GM18519 (cell line): Measurements from ENCODE around the gene PDK4.

Experiments
- ATAC-seq: cut with Tn5 transposase; IDR thresholded peaks from one replicate; pipeline ENCODE4 v1.9.1; 2021; ENCODE audit warnings: mild to moderate bottlenecking, moderate library complexity; ENCODE audit not compliant: unreplicated experiment, low FRiP score

Gene PDK4

GRCh38 chr7:95535662-95536061 is 60.7 kb downstream of the PDK4 start:
- no peak for ATAC-seq

GRCh38 chr7:95534796-95535195 is 61.5 kb downstream of the PDK4 start:
- no peak for ATAC-seq
